HG03196 (cell line): ENCODE results near the gene CCDC28A.

Experiments used
- ATAC-seq: cut with Tn5 transposase; IDR thresholded peaks from one replicate; pipeline ENCODE4 v1.9.1; 2021; ENCODE audit not compliant: unreplicated experiment

Gene CCDC28A

GRCh38 chr6:138833816-138834539, 60.4 kb downstream of the CCDC28A start:
- ATAC-seq = no peak

GRCh38 chr6:138837246-138837645, 63.7 kb downstream of the CCDC28A start:
- ATAC-seq = no peak
